ENCODE measurements around the gene RPS10. TPM values are rescaled to one million over a fixed set of nuclear protein-coding genes. Genes with fewer than 3 reads are reported as not detected.
A peak's percentile ranks its signal among the peaks of the same experiment; 100 is the strongest.

Gene RPS10
- total and polyA plus RNA-seq, 2 of the 8 experiments (the other 6 are each of a cell fraction or from before 2014, with no cell fraction given), result 2,408 to 11,142 TPM

- Histone ChIP-seq H3K9me3 (ENCODE audit: insufficient read depth in 2 of 2, low read depth in 1 of 2, low read length in 1 of 2) (no peaks in the 10 kb centered on the region; a peak in 1 of 4 replicates), H3K27ac (ENCODE audit: low read depth, low read length) (no peak overlapping the region), H3K9ac (replicated peaks in 1 of 4; ENCODE audit: extremely low read depth in 1 of 4, low read depth in 3 of 4, low read length in 3 of 4) (no peak overlapping the region), H3K18ac (ENCODE audit: extremely low read depth, low read length) (no peak overlapping the region), H3K79me1 (ENCODE audit: low read depth, low read length) (peaks cover 4% of the 10 kb centered on the region; the same call in 1 of the 2 replicates), H3K4ac (replicated peaks; ENCODE audit: insufficient read length, low read depth, low read length) (no peak overlapping the region), H2BK12ac (ENCODE audit: low read depth, low read length) (no peak overlapping the region), H2BK15ac (ENCODE audit: low read length) (no peak overlapping the region), H3K36me3 (ENCODE audit: control insufficient read depth in 2 of 4, insufficient read depth in 4 of 4, low read length in 3 of 4) (no peaks in the 10 kb centered on the region), H3K14ac (ENCODE audit: insufficient read length) (no peak overlapping the region), H3K4me3 (ENCODE audit: extremely low read depth in 1 of 4, insufficient read depth in 2 of 4, low read depth in 3 of 4, low read length in 4 of 4) (0 out of 8 replicates have a peak overlapping the region, but pooled peaks of 1 of the 4 experiments have one; percentile 5), H2BK20ac (ENCODE audit: low read length) (no peak overlapping the region), H3K27me3 (replicated peaks in 1 of 4; ENCODE audit: control insufficient read depth in 3 of 4, extremely low read depth in 1 of 4, insufficient read depth in 3 of 4, low read length in 3 of 4) (no peaks in the 10 kb centered on the region), H2AFZ (ENCODE audit: low read length) (no peak overlapping the region), H3K23ac (ENCODE audit: insufficient read length) (no peak overlapping the region), H3K79me2 (ENCODE audit: control insufficient read depth in 1 of 2, insufficient read depth in 2 of 2, low read length in 2 of 2) (no peaks in the 10 kb centered on the region), H4K91ac (replicated peaks; ENCODE audit: insufficient read length, low read length) (no peak overlapping the region), H2BK120ac (replicated peaks; ENCODE audit: low read depth, low read length) (no peak overlapping the region), H4K5ac (ENCODE audit: insufficient read length, low read depth, low read length) (no peak overlapping the region), H3K4me1 (replicated peaks in 1 of 4; ENCODE audit: control insufficient read depth in 3 of 4, insufficient read depth in 4 of 4, low read length in 3 of 4) (peaks cover 0 to 17% (median 5%) of the 10 kb centered on the region in 4 experiments; a peak in 4 of 7 replicates), H3K4me2 (ENCODE audit: insufficient read depth in 1 of 2, low read depth in 2 of 2, low read length in 2 of 2) (no peak overlapping the region), H3K23me2 (ENCODE audit: low read depth, low read length) (no peaks in the 10 kb centered on the region), H4K20me1 (replicated peaks in 1 of 2; ENCODE audit: control insufficient read depth in 1 of 2, insufficient read depth in 2 of 2, low read length in 2 of 2) (peaks cover 0 to 3% of the 10 kb centered on the region in 2 experiments), H4K8ac (ENCODE audit: extremely low read depth, insufficient read depth, low read length) (no peak overlapping the region), H2BK5ac (ENCODE audit: low read depth, low read length) (no peak overlapping the region), H2AK5ac (ENCODE audit: low read depth, low read length) (no peak overlapping the region), H3K56ac (replicated peaks; ENCODE audit: insufficient read length, low read depth, low read length) (no peak overlapping the region)
- ChIA-PET POLR2A (ENCODE audit: partially characterized antibody) (interaction anchor here (0.8 to 1.6 kb wide), 3 partner anchors 10 to 51 kb away, joined by 3 to 6 read pairs (median 3); partner anchors contain the start of gene PACSIN1), CTCF (ENCODE audit: partially characterized antibody) (interaction anchor here (0.6 to 4.1 kb wide), 9 partner anchors 9 to 694 kb away, joined by 3 to 14 read pairs (median 3); partner anchors contain the start of gene PACSIN1)
- FAIRE-seq (no peak), DNase-seq (ENCODE audit: low read depth in 1 of 2, low spot score in 2 of 2) (no peak)
- WGBS, 2 experiments (ENCODE audit: extremely low coverage in 1 of 2, insufficient coverage in 1 of 2, insufficient read length in 1 of 2, insufficient replicate concordance in 2 of 2, low coverage in 1 of 2, low lambda C conversion rate in 2 of 2, missing lambda C conversion rate in 1 of 2), result 75% methylated on average over 5 of the region's 5 CpGs; no CpG with 5 or more reads in 1 of the 2 experiments
- TF ChIP-seq E2F6 (IDR thresholded peaks at IDR 0.05), result peak; percentile 46; the same call in 1 of the 2 replicates
- no peak for TF ChIP-seq BACH1 (IDR thresholded peaks at IDR 0.05; ENCODE audit: low read length)
Measured at GRCh38 chr6:34475238-34475682, 49.4 kb upstream of the RPS10 start.
